Measurements from ENCODE around the gene TMBIM4.

DNA sequence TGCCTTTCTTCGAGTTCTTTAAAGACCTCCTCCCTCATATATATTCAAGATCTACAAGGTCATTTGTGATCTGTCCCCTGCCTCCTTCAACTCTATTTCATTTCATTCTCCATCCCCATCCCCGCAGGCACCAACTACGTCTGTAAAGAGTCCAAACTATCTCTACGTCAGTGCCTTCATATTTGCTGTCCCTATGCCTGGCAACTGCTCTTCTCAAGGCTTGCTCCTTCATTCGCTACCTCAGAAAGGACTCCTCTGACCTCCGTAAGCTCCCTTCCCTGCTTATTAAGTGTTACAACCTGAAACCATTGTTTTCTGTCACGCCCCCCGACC is 39.9 kb downstream of the TMBIM4 start:
- TF ChIP-seq POLR2A (IDR thresholded peaks at IDR 0.05): no peak
- TF ChIP-seq, protein P1, sequence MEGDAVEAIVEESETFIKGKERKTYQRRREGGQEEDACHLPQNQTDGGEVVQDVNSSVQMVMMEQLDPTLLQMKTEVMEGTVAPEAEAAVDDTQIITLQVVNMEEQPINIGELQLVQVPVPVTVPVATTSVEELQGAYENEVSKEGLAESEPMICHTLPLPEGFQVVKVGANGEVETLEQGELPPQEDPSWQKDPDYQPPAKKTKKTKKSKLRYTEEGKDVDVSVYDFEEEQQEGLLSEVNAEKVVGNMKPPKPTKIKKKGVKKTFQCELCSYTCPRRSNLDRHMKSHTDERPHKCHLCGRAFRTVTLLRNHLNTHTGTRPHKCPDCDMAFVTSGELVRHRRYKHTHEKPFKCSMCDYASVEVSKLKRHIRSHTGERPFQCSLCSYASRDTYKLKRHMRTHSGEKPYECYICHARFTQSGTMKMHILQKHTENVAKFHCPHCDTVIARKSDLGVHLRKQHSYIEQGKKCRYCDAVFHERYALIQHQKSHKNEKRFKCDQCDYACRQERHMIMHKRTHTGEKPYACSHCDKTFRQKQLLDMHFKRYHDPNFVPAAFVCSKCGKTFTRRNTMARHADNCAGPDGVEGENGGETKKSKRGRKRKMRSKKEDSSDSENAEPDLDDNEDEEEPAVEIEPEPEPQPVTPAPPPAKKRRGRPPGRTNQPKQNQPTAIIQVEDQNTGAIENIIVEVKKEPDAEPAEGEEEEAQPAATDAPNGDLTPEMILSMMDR (IDR thresholded peaks at IDR 0.05): no peak

Data from right lobe of liver (tissue), 4 donors.